Esophagus muscularis mucosa (tissue), 4 donors: ENCODE measurements around the gene OR10V1. TPM values are rescaled to one million over a fixed set of nuclear protein-coding genes. Genes with fewer than 3 reads are reported as not detected.
A peak's percentile ranks its signal among the peaks of the same experiment; 100 is the strongest.

Experiments
- DNase-seq: peaks from one replicate; pipeline ENCODE4 v3.0.0-alpha.2; 2017; ENCODE audit errors: extremely low spot score
- H3K27ac ChIP-seq, 4 donors: fragments of 200-600 bp; sonication (generic); replicated peaks in 1 of 4; 1 replicate in 3 of 4; 2 replicates in 1 of 4; pipeline ENCODE4 v1.5.1; 2016 to 2019; ENCODE audit warnings: mild to moderate bottlenecking in 1 of 4
- H3K27me3 ChIP-seq, 4 donors: fragments of 200-600 bp; sonication (generic); one replicate each; pipeline versions ENCODE4 v1.5.1 to v1.6.0; 2016 to 2019
- H3K36me3 ChIP-seq, 4 donors: fragments of 200-600 bp; sonication (generic); one replicate each; pipeline ENCODE4 v1.5.1; 2016 to 2019
- H3K4me1 ChIP-seq, 4 donors: fragments of 200-600 bp; sonication (generic); one replicate each; pipeline ENCODE4 v1.5.1; 2016 to 2019
- H3K4me3 ChIP-seq, 4 donors: fragments of 200-600 bp; sonication (generic); 1 replicate in 2 of 4; 2 replicates in 2 of 4; pipeline ENCODE4 v1.5.1; 2016 to 2019; ENCODE audit warnings: mild to moderate bottlenecking in 4 of 4, moderate library complexity in 1 of 4
- H3K9me3 ChIP-seq, 4 donors: fragments of 200-600 bp; sonication (generic); 1 replicate in 3 of 4; 2 replicates in 1 of 4; pipeline ENCODE4 v1.5.1; 2016 to 2019
- EP300 ChIP-seq: sonication (generic); formaldehyde crosslinking; IDR thresholded peaks from one replicate; pipeline ENCODE4 v1.6.1; 2017; ENCODE audit warnings: antibody characterized with exemption
- POLR2A ChIP-seq: fragments of 450-650 bp; IDR thresholded peaks from one replicate; pipeline ENCODE4 v1.6.1; 2017; ENCODE audit warnings: antibody characterized with exemption, moderate library complexity, mild to moderate bottlenecking, low read depth
- POLR2AphosphoS5 ChIP-seq, 2 donors: sonication (generic); formaldehyde crosslinking; IDR thresholded peaks; one replicate each; pipeline ENCODE4 v1.6.1; 2017; ENCODE audit warnings: antibody characterized with exemption in 2 of 2
- WGBS: methylation state at CpG from one replicate; pipeline ENCODE4 v1.1.5; 2018; 5-methylcytosine and 5-hydroxymethylcytosine counted together
- intact Hi-C: fragments of 100-400 bp; cut with DNase I; formaldehyde crosslinking; loops from one replicate; pipeline ENCODE4 v1.15.1; 2023
- total RNA-seq, 4 donors: library from RNA; depleted of rRNA; stranded (reverse); fragments of >200 nt; gene quantifications; one replicate each; pipeline versions ENCODE4 v1.1.0 to v1.2.1, GENCODE V29; 2016
- TF ChIP-seq, protein P1 (sequence below), 3 experiments: fragments of 200-600 bp in 2 of 3; fragments of 450-650 bp in 1 of 3; sonication (generic) in 2 of 3; IDR thresholded peaks; one replicate each; pipeline ENCODE4 v1.5.1; 2017 to 2019; ENCODE audit warnings: antibody characterized with exemption in 3 of 3, mild to moderate bottlenecking in 2 of 3, moderate library complexity in 1 of 3

Gene OR10V1
- total RNA-seq, 4 donors from 2014 or later, result not detected

DNA sequence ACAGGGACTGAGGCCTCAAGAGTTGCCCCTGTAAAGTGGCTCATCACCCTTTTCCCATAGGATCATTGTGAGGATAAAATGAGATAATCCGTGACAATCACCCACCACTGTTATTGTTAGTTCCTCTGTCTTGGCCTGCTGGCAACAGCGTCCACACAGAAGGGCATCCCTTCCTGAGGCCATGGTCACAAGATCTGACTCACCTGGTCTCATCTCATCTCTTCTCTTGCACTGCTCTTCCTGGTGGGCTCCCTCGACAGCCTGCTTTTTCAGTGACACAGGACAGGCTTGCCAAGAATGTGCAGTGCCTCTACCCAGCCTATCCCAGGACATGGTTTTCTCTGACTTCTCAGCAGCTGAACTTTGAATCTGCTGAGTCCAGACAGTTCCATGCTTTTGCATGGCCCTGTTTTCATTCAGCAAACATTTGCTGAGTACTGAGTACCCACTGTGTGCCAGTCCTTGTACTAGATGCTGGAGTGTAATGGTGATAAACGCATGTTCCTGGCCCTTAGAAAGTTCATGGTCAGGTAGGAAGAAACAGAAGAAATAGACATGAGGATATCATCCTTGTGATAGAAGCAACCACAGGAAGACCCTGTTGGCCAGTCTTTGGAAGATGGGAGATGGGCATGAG lies 44.9 kb upstream of the OR10V1 start:
- WGBS, result 86% methylated on average over 4 of the region's 4 CpGs
- intact Hi-C loops, result loop anchor here (5.0 kb wide), 1 partner anchor 91 kb away; the partner anchor contains the start of gene PATL1
- peaks cover 25 to 42% (median 36%) of the 10 kb centered on the region in 4 donors for H3K4me1 ChIP-seq

DNA sequence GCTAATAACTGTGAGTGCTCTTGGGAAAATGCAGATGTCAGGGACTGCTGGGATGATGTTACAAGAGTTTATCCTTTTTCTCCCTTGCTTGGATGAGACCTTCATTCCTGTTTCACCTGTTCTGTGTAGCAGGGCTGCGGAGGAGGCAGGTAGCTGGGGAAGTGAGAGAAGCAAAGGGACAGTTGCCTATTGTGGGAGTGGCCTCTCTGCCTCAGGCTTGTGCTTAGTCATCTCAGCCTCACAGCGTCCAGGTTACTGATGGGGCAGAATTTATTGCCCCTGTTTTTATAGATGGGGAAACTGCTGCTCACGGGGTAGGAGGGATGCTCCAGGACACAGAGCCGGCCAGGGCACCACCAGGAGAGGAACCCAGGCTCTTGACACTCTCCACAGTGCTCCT lies 43.2 kb upstream of the OR10V1 start:
- TF ChIP-seq POLR2AphosphoS5 (IDR thresholded peaks at IDR 0.05) (no peak), EP300 (no peak), POLR2A (no peak)
- TF ChIP-seq, protein P1, sequence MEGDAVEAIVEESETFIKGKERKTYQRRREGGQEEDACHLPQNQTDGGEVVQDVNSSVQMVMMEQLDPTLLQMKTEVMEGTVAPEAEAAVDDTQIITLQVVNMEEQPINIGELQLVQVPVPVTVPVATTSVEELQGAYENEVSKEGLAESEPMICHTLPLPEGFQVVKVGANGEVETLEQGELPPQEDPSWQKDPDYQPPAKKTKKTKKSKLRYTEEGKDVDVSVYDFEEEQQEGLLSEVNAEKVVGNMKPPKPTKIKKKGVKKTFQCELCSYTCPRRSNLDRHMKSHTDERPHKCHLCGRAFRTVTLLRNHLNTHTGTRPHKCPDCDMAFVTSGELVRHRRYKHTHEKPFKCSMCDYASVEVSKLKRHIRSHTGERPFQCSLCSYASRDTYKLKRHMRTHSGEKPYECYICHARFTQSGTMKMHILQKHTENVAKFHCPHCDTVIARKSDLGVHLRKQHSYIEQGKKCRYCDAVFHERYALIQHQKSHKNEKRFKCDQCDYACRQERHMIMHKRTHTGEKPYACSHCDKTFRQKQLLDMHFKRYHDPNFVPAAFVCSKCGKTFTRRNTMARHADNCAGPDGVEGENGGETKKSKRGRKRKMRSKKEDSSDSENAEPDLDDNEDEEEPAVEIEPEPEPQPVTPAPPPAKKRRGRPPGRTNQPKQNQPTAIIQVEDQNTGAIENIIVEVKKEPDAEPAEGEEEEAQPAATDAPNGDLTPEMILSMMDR (IDR thresholded peaks at IDR 0.05), result no peak
- intact Hi-C loops, result loop anchor here (5.0 kb wide), 1 partner anchor 90 kb away; the partner anchor contains the start of gene PATL1
- H3K4me3 ChIP-seq, result peak overlapping the region in 2 of 4 donors; percentile 81
- 47% methylated on average over 2 of the region's 4 CpGs for WGBS
- H3K27me3 ChIP-seq, result no peaks in the 10 kb centered on the region
- H3K9me3 ChIP-seq, result no peaks in the 10 kb centered on the region
- peak overlapping the region; percentile 90 to 96 (median 94) for H3K27ac ChIP-seq
- no peak for DNase-seq
- peaks cover 0 to 9% (median 3%) of the 10 kb centered on the region in 4 donors for H3K36me3 ChIP-seq
- peaks cover 20 to 43% (median 33%) of the 10 kb centered on the region in 4 donors for H3K4me1 ChIP-seq

More for the DNA sequence above, 44.9 kb upstream of the OR10V1 start:
- Histone ChIP-seq H3K4me3 (no peak overlapping the region), H3K36me3 (peaks cover 0 to 9% (median 3%) of the 10 kb centered on the region in 4 donors), H3K9me3 (no peaks in the 10 kb centered on the region), H3K27me3 (no peaks in the 10 kb centered on the region), H3K27ac (no peak overlapping the region)
- TF ChIP-seq, protein P1 (IDR thresholded peaks at IDR 0.05), result no peak
- TF ChIP-seq POLR2A (no peak), POLR2AphosphoS5 (IDR thresholded peaks at IDR 0.05) (no peak), EP300 (no peak)
- DNase-seq, result no peak

DNA sequence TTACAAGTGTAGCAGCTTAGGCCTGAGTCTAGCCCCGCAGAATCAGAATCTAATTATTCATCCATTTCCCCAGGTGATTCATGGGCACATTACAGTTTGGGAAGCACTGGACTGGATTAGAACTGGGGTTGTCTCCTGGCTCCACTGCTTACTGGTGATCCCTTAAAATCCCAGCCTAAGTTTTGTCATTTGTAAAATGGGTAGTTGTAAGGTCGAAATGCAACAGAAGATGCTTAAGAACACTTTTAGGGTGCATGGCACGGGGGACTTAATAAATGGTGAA lies 42.9 kb upstream of the OR10V1 start:
- intact Hi-C loops, result loop anchor here (5.0 kb wide), 1 partner anchor 89 kb away; the partner anchor contains the start of gene PATL1
- 52% methylated on average over 3 of the region's 3 CpGs for WGBS
- peaks cover 17 to 43% (median 33%) of the 10 kb centered on the region in 4 donors for H3K4me1 ChIP-seq
- H3K27me3 ChIP-seq, result no peaks in the 10 kb centered on the region
- no peaks in the 10 kb centered on the region for H3K9me3 ChIP-seq
- peaks cover 0 to 9% (median 3%) of the 10 kb centered on the region in 4 donors for H3K36me3 ChIP-seq
- DNase-seq, result no peak
- peak overlapping the region; percentile 90 to 96 (median 94) for H3K27ac ChIP-seq
- H3K4me3 ChIP-seq, result peak overlapping the region; percentile 81 to 98 (median 84)
- TF ChIP-seq, protein P1 (IDR thresholded peaks at IDR 0.05), result no peak
- TF ChIP-seq POLR2A, result no peak
- TF ChIP-seq POLR2AphosphoS5 (IDR thresholded peaks at IDR 0.05), result no peak
- TF ChIP-seq EP300, result no peak

DNA sequence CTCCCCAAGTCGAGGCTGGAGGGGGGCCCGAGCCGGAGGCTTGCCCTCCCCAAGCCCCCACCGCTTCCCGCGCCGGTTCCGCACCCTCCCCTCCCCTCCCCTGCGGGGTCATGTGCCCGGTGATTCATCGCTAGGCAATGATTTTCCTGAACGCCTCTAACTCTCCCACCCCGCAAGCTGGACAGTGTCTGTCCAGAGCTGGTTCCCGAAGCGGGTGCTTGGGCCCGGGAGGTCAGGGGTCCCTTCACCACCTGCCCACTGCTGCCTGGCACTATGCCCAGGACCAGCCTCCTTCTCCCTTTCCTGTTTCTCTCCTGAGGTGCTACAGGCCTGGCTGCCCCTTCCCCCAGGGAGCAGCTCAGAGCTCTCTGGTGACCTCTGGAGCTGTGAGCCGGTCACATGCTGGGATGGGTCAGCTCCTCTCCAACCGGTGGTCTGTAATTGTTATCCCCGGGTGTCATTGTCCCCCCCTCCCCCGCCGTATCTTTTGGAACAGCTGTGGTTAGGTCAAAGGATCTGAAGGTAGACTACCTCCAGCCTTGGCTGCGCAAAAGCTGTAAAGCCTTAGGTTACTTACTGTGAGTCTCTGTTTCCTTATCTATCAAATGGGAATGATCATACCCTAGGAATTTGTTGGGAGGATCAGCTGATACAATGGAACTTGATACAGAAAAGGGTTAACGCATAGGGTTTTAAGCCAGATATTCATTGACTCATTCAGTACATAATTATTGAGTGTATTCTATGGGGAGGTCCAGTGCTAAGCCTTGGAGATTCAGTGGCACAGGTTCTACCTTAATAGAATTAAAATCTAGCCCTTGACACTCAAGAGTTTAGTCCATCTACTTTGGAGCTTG lies 42.3 kb upstream of the OR10V1 start:
- intact Hi-C loops, result loop anchor here (5.0 kb wide), 1 partner anchor 89 kb away; the partner anchor contains the start of gene PATL1
- 20% methylated on average over 8 of the region's 23 CpGs for WGBS
- TF ChIP-seq EP300 (no peak), POLR2AphosphoS5 (IDR thresholded peaks at IDR 0.05) (peak; percentile 60 to 70), POLR2A (no peak)
- TF ChIP-seq, protein P1 (IDR thresholded peaks at IDR 0.05), result no peak

More for the DNA sequence above, 42.3 kb upstream of the OR10V1 start:
- peak; percentile 94 for DNase-seq
- Histone ChIP-seq H3K4me1 (peaks cover 13 to 43% (median 33%) of the 10 kb centered on the region in 4 donors), H3K27ac (peak overlapping the region; percentile 90 to 96 (median 94)), H3K27me3 (no peaks in the 10 kb centered on the region), H3K36me3 (peaks cover 0 to 5% (median 0%) of the 10 kb centered on the region in 4 donors), H3K4me3 (peak overlapping the region; percentile 81 to 98 (median 84)), H3K9me3 (no peaks in the 10 kb centered on the region)
